ENCODE measurements around the gene ODAD4.

GRCh38 chr17:41907633-41908539, 22.5 kb upstream of the ODAD4 start:
- TF ChIP-seq ZNF274 (IDR thresholded peaks at IDR 0.05; ENCODE audit: low read depth, low read length), result no peak
- TF ChIP-seq YY1 (IDR thresholded peaks at IDR 0.05; ENCODE audit: insufficient read depth, insufficient read length), result no peak
- TF ChIP-seq SUZ12 (IDR thresholded peaks at IDR 0.05; ENCODE audit: extremely low read depth, insufficient read depth, insufficient read length), result no peak

All from NT2/D1 (cell line).